Fibroblast of peridontal ligament (primary cell): Measurements from ENCODE around the gene MANBA.
"Not testable (repeated sequence)": the region's sequence is repeated elsewhere in the genome, so short reads cannot be mapped to it uniquely, and the experiment has no call there.

Experiments
- DNase-seq: peaks from one replicate; pipeline ENCODE4 v3.0.0-alpha.2; 2010; ENCODE audit errors: extremely low read depth

MANBA gene

GRCh38 chr4:102761906-102762305 is 1.1 kb upstream of the MANBA start:
- no peak for DNase-seq

DNA sequence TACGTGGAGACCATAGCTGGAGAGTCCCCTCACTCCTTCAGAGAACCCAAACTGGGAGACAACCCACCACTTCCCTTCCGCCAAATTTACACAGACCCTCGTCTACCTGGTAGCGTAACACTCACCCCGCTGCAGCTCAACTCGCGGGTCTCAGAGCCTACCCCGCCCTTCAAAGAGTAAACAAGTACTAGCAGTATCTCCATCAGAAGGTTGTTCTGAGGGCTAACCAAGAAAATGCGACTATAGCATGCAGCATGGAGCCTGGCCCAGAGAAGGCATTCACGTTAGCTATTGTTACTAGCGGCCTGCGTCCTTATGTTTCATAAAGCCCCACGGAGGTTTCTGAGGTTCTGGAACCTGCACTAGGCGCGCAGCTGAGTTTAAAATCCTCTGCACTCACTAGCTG is 531 bp upstream of the MANBA start:
- DNase-seq = peak; percentile 22

DNA sequence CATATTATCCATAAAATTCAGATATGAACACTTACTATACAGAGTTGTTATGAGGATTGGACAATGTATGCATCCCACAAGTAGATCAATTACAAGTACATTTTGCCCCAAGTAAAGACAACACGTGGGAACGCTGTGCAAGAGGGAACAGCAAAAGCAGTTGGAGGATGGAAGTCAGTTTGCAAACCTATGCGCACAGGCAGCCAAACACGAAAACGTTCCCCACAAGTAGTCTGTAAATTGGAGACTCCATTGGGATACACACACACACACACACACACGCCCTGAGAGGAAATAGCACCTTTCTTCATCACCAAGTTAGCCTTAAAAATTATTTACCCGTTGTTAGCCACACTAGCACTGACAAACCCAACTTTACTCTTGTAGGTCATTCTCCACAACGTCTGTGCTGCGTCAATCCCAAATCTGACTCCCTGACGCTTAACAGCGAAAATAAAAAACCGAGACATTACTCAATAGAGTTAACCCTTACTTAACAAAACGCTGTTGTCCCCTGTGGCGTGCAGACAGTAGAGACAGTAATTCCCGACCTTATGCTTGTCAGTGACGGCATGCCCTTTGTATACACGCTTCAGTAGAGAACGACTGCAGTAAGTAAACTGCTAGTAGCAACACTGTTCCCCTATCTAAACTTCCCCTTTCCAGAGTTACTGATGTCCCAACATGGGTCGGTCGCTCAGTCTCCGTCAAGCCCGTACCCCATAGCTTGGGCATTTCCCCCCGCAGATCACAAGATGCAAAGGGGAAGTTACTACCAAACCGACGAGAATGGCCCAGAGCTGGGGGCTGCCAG is 730 bp downstream of the MANBA start:
- DNase-seq = peak; percentile 57

DNA sequence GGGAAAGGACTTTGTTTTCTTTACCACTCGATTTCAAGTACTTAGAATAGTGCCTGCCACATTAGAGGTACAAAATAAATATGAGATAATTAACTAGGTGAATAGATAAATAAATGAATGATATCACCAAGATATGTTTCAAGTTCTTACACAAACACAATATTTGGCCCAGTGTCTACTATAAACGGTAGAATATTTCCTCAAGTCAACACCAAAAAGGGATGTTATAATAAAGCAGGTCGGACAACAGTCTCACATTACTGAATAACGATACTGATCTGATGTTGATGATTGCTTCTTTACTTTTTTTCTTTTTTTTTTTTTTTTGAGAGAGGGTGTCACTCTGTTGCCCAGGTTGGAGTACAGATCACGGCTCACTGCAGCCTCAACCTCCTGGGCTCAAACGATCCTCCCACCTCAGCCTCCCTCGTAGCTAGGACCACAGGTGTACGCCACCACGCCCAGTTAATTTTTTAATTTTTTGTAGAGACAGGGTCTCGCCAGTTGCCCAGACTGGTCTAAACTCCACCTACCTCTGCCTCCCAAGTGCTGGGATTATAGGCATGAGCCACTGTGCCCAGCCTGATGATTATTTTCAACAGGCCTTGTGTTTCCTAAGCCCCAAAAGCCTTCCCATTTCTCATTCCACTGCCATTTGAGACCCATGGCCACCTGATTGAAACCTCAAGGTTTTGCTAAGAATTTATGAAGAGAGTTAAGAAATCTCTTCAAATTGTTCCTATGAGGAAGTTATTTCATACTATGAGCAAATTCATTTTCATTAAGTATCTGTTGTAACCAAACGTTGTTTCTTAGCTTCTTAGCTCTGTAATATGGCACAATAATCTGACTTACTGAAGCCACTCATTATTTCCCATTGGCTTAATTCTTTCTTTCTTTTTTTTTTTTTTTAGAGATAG is 2.3 kb downstream of the MANBA start:
- no peak for DNase-seq

- DNase-seq = no peak
Measured at GRCh38 chr4:102757681-102758080, 3.1 kb downstream of the MANBA start.

DNA sequence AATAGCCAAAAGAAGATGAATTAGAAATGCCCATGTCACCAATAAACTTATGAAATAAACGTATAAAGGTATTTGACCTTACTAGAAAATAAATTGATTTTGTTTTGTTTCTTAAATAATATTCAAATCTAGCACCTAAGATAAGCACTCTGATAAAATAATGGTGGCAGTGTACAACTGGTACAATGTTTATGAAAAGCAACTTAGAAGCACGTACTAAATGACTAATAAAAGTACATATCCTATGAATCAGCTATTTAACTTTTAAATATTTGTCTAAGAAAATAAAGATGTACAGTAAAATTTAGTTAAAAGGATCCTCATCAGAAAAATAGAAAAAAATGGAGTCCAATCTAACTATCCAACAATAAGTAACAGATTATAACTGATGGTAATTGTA is 6.7 kb downstream of the MANBA start:
- DNase-seq = no peak

DNA sequence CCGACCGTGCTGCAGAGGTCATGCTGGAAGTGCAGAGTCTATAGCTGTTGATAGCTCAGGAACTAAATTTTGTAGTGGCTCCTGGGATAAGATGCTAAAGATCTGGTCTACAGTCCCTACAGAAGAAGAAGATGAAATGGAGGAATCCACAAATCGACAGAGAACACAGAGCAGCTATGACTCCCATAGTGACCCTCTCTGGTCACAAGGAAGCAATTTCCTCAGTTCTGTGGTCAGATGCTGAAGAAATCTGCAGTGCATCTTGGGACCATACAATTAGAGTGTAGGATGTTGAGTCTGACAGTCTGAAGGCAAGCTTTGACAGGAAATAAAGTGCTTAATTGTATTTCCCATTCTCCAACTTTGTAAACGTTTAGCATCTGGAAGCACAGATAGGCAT is 8.8 kb downstream of the MANBA start:
- no peak for DNase-seq

GRCh38 chr4:102743352-102743751 is 17.4 kb downstream of the MANBA start:
- DNase-seq = not testable (repeated sequence)

- not testable (repeated sequence) for DNase-seq
Measured at GRCh38 chr4:102738802-102739201, 22.0 kb downstream of the MANBA start.

- DNase-seq = peak; percentile 37
Measured at GRCh38 chr4:102736636-102737549, 23.9 kb downstream of the MANBA start.

- DNase-seq = no peak
Measured at GRCh38 chr4:102735582-102735981, 25.2 kb downstream of the MANBA start.

- DNase-seq = peak; percentile 10
Measured at GRCh38 chr4:102734591-102735385, 26.0 kb downstream of the MANBA start.

DNA sequence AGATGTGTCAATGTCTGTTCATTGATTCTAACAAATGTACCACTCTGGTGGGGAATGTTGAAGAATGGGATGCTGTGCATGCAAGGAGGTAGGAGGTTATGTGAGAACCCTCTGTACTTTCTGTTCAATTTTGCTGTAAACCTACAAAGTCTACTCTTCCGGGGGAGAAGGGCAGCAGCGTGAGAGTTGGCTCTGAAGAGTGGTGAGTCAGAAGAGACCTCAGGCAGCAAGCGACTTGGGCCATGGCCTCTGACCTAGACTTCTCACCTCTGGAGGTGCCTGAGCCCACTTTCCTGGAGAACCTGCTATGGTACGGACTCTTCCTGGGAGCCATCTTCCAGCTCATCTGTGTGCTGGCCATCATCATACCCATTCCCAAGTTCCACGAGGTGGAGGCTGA is 26.7 kb downstream of the MANBA start:
- no peak for DNase-seq

- DNase-seq = no peak
Measured at GRCh38 chr4:102733084-102733483, 27.7 kb downstream of the MANBA start.

DNA sequence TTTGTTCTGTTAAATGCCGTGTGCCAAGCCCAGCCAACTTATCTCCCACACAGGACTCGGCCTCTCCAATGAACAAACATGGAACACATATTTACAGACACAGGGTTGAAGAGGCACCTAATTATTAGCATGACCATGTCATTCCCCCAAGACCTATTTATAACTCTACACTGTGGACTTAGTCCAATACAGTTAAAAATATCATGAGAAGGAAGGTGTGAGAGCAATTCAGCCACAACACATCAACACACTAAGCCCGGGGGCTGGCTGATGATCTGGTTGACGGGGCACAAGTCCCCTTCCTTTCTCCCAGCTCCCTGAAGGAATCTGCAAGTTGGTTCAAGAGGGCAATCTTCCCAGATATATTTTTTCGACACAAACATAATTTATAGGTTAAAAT is 28.1 kb downstream of the MANBA start:
- no peak for DNase-seq

DNA sequence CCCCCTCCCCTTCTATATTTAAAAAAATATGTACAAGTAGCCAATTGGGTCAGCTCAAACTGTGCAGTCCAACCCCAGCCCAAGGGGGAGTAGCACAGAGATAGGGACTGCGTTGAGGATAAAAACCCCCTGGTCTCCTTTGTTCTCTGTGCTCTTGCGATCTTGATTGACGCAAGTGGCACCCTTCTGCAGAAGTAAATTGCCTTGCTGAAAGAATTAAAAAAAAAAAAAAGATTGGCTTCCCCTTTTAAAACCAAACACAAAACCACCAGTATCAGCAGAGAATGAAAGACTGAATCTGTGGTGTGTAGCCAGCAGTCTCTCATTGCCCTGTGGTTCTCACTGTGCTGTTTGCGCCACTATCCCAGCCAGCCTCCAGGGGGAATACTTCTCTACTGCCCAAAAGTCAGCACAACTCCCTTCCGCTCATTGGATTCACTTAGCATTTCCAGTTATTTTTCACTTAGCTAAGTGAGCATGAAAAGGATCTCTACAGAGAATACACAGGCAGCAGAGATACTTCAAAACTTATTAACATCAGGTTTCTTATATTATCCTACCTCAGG is 29.7 kb downstream of the MANBA start:
- DNase-seq = no peak

DNA sequence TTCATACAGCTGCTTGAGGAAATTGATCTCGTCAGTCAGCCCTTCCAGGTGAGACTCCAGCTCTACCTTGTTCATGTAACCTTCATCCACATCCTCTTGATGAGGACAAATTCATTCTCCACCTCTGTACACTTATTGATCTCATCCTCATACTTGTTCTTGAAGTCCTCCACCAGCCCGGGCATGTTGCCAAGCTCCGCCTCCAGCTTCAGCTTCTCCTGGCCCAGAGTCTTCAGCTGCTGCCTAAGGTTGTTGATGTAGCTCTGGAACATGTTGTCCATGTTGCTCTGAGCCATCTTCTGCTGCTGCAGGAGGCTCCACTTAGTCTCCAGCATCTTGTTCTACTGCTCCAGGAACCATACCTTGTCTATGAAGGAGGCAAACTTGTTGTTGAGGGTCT is 31.3 kb downstream of the MANBA start:
- DNase-seq = not testable (repeated sequence)

GRCh38 chr4:102726919-102727318 is 33.8 kb downstream of the MANBA start:
- DNase-seq = not testable (repeated sequence)

GRCh38 chr4:102726068-102726467 is 34.7 kb downstream of the MANBA start:
- DNase-seq = no peak

GRCh38 chr4:102725229-102725628 is 35.5 kb downstream of the MANBA start:
- DNase-seq = no peak

DNA sequence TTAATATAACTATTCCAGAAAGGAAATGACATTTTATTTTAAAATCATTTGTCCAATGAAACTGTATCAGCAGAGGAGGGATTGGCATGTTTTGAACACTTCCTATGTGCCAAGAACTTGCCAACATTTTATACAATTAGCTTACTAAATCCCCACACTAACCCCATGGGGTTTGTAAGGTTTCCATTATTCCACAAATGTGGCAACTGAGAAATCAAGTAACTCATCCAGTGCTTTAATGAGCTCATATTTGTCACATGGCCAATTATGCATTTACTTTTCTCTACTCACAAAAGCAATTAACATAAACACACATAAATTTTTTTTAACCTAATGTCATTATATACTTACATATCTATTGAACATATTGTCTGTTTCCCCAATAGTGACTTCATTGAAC is 37.3 kb downstream of the MANBA start:
- DNase-seq = peak; percentile 9
